Fibroblast of villous mesenchyme (primary cell): ENCODE data around the gene WNT2B. TPM values are rescaled to one million over a fixed set of nuclear protein-coding genes. Genes with fewer than 3 reads are reported as not detected.

Source experiments
- DNase-seq: peaks from one replicate; pipeline ENCODE4 v3.0.0-alpha.2; 2010; ENCODE audit warnings: low read depth
- H3K4me3 ChIP-seq: 2 replicates; pipeline ENCODE4 v1.5.1; 2011; ENCODE audit warnings: low read depth, mild to moderate bottlenecking, low read length
- total RNA-seq: library from RNA; depleted of rRNA; stranded (reverse); fragments of >200 nt; gene quantifications from 2 replicates; pipeline ENCODE4 v1.2.3, GENCODE V29; 2012
- TF ChIP-seq, protein P1 (sequence below): IDR thresholded peaks from 2 replicates; pipeline ENCODE4 v1.5.1; 2012; ENCODE audit warnings: low read depth, mild to moderate bottlenecking, low read length; ENCODE audit not compliant: insufficient read depth

Gene WNT2B
- total RNA-seq, 1 donor = 2.6 TPM

DNA sequence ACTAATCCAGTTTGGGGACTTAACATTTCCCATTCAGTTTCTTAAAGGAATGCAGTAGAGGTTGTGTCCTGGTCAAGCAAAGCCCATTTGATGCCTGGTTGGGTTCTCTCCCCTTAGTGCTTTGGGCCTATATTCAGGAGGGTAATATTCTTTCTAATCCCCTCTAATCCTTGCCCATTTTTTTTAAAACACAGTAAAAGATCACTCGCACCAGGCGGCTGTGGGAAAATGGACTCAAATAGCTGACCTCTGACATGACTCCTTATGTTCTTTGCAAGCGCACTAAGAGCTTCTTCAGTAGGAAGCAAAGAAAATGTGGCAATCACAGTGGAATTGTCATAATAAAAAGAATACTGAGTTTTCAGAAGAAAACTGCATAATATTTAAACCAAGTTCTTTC is 49.9 kb downstream of the WNT2B start:
- DNase-seq = peak; percentile 90
- H3K4me3 ChIP-seq = no peak overlapping the region
- TF ChIP-seq, protein P1, sequence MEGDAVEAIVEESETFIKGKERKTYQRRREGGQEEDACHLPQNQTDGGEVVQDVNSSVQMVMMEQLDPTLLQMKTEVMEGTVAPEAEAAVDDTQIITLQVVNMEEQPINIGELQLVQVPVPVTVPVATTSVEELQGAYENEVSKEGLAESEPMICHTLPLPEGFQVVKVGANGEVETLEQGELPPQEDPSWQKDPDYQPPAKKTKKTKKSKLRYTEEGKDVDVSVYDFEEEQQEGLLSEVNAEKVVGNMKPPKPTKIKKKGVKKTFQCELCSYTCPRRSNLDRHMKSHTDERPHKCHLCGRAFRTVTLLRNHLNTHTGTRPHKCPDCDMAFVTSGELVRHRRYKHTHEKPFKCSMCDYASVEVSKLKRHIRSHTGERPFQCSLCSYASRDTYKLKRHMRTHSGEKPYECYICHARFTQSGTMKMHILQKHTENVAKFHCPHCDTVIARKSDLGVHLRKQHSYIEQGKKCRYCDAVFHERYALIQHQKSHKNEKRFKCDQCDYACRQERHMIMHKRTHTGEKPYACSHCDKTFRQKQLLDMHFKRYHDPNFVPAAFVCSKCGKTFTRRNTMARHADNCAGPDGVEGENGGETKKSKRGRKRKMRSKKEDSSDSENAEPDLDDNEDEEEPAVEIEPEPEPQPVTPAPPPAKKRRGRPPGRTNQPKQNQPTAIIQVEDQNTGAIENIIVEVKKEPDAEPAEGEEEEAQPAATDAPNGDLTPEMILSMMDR = no peak

DNA sequence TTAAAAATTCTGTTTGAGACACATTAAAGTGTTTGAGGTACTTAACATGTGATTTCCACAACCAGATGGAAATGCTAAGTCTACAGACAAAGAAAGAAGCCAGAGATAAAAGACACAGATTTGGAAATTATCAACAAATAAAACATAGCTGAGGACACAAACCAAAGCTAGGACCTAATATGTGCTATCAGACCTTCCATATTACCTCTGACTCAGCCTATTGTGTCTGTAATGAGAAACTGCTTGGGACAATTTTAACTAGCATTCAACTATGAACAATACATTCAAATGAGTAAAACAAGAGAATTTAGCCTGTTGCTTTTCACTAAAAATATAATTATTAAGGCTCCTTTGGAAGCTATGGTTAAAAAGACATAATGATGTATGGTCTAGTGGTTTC is 54.6 kb downstream of the WNT2B start:
- DNase-seq = no peak
- no peak overlapping the region for H3K4me3 ChIP-seq
- TF ChIP-seq, protein P1 = no peak

DNA sequence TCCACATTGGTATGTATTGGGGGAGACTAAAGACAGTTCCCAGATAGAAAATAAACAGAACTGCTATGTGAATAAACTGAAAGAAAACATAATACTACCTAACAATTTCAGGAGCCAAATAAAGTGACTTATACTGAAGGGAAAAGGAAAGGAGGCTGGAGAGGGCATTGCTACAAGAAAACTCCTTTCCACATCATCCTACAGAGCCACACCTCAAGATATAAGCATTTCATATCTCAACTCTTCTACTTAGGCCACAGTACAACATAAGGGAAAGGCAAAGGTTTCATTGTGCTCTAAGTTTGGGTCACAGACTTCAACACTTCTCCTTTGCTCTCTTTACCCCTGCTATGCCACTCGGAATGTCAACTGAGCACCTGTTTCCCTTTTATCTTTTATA is 55.3 kb downstream of the WNT2B start:
- no peak overlapping the region for H3K4me3 ChIP-seq
- no peak for DNase-seq
- TF ChIP-seq, protein P1 = no peak

DNA sequence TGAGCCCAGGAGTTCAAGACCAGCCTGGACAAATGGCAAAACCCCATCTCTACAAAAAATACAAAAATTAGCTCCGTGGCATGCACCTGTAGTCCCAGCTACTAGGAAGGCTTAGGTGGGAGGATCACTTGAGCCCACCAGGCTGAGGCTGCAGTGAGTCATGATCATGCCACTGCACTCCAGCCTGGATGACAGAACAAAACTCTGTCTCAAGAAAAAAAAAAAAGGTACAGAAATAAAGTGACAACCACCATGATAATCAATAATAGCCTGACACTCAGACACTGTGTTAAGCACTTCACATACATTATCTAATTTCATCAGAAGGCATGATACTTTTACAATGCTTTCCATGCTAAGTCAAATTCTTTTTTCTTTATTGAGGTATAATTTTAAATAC is 57.0 kb downstream of the WNT2B start:
- H3K4me3 ChIP-seq = no peak overlapping the region
- TF ChIP-seq, protein P1 = no peak
- no peak for DNase-seq

DNA sequence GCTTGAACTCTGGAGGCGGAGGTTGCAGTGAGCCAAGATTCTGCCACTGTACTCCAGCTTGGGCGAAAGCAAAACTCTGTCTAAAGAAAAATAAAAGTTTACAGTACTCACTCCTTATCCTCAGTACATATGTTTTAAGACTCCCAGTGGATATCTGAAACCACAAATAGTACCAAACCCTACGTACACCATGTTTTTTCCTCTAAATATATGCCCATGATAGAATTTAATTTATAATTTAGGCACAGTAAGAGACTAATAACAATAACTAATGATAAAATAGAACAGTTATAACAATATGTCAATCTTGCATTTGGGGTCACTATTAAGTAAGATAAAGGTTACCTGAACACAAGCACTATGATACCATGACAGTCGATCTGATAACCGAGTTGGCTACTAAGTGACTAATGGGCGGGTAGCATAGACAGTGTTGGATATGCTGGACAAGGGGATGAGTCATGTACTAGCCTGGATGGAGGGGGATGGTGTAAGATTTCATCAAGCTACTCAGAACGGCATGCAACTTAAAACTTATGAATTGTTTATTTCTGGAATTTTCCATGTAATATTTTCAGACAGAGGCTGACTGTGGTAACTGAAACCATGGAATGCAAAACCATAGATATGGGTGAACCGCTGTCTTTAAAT is 66.5 kb downstream of the WNT2B start:
- peak; percentile 99 for DNase-seq
- no peak overlapping the region for H3K4me3 ChIP-seq
- TF ChIP-seq, protein P1 = no peak

DNA sequence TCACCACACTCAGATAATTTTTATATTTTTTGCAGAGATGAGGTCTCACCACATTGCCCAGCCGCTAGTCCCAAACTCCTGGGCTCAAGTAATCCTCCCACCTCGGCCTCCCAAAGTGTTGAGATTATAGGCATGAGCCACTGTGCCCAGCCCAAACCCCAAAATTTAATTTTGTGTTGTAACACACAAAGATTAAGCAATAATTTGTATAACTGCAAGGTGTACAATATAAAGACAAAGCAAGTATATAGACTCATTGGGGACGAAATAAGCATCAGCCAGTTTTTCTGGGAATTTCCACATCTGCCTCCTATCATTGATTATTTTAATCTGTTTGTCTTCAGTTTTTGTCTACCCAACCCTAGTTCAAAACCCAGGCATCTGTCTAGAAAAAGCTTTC is 67.5 kb downstream of the WNT2B start:
- TF ChIP-seq, protein P1 = no peak
- no peak overlapping the region for H3K4me3 ChIP-seq
- DNase-seq = no peak

Other genes starting within 250 kb of the WNT2B start
- gene CTTNBP2NL, start 112.8 kb upstream of the WNT2B start, total RNA-seq = 20.9 and 30.2 TPM in 2 replicates
- 17.4 and 29.8 TPM in 2 replicates for gene ST7L, start 110.2 kb downstream of the WNT2B start, total RNA-seq
- 180 and 299 TPM in 2 replicates for gene CAPZA1, start 110.9 kb downstream of the WNT2B start, total RNA-seq
- gene MOV10, start 165.7 kb downstream of the WNT2B start, total RNA-seq = 56.7 and 63.5 TPM in 2 replicates
- 379 and 483 TPM in 2 replicates for gene RHOC, start 198.2 kb downstream of the WNT2B start, total RNA-seq
- gene PPM1J, start 206.4 kb downstream of the WNT2B start, total RNA-seq = 0.43 and 1.3 TPM in 2 replicates